ENCODE results near the gene CXXC4. TPM values are rescaled to one million over a fixed set of nuclear protein-coding genes. Genes with fewer than 3 reads are reported as not detected.
A peak's percentile ranks its signal among the peaks of the same experiment; 100 is the strongest.

Gene CXXC4
- total and polyA plus RNA-seq, 2 donors, result 0.58 to 5.1 TPM

DNA sequence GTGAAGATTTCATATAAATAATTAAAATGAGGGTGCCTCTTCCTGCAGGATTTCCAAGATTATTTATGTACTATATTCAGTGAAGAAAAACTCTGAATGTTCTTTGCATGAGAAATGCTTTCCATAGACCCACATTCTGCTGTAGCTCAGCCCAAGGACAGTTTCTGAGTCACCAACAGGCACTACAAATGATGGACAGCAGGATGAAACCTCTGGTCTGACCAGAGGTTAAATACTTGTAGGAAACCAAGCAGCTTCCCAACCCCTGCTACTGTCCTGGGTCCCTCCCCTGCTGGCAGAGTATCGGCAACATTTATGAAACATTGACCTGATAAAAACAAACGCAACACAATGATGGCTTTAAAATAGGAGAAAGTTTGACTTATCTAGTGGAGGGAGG lies 73.1 kb downstream of the CXXC4 start:
- peaks cover 1% of the 10 kb centered on the region for H3K4me1 ChIP-seq (ENCODE audit: insufficient read depth)
- no peak for DNase-seq (ENCODE audit: extremely low spot score)
- 70% methylated on average over 2 of the region's 2 CpGs for WGBS
- no peak overlapping the region for H3K27ac ChIP-seq (ENCODE audit: low read depth)
- H3K4me3 ChIP-seq (ENCODE audit: low read depth, low read length), result no peak overlapping the region
- no peaks in the 10 kb centered on the region for H3K36me3 ChIP-seq (ENCODE audit: insufficient read depth)

DNA sequence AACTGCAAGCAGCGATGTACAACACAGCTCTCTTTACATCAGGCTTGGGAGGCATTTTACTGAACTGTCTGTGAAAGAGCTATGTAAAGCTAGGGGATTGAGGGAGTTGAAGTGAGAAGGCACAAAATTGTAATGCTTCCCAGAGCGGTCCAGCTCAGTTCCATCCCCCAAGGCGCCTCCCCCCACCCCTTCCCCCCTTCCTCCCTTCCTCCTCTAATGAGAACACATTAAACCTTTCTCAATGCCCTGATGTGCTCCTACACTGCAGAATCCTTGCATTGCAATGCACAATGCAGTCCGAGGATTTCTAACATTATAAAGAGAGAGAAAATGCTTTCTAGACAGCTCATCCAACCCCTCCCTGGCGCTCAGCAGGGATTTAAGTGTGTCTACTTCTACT lies 73.9 kb downstream of the CXXC4 start:
- 22% methylated on average over 5 of the region's 5 CpGs for WGBS
- Histone ChIP-seq H3K4me3 (ENCODE audit: low read depth, low read length) (no peak overlapping the region), H3K4me1 (ENCODE audit: insufficient read depth) (peaks cover 1% of the 10 kb centered on the region), H3K36me3 (ENCODE audit: insufficient read depth) (no peaks in the 10 kb centered on the region), H3K27ac (ENCODE audit: low read depth) (no peak overlapping the region)
- peak; percentile 14 for DNase-seq (ENCODE audit: extremely low spot score)

Measured in urinary bladder (tissue), 4 donors.